Progenitor cell of endocrine pancreas (in vitro differentiated cells): ENCODE data around the gene GBP1. TPM values are rescaled to one million over a fixed set of nuclear protein-coding genes. Genes with fewer than 3 reads are reported as not detected.

Experiments used
- DNase-seq: peaks from one replicate; pipeline ENCODE4 v3.0.0; 2021; ENCODE audit warnings: low spot score; ENCODE audit not compliant: unreplicated experiment
- H3K27ac Mint-ChIP-seq: 2 replicates; pipeline ENCODE4 v1.8.0; 2021; ENCODE audit warnings: mild to moderate bottlenecking, moderate library complexity, mixed read lengths
- H3K27me3 Mint-ChIP-seq: 2 replicates; pipeline ENCODE4 v1.8.0; 2021; ENCODE audit warnings: mixed read lengths
- H3K36me3 Mint-ChIP-seq: 2 replicates; pipeline ENCODE4 v1.8.0; 2022; ENCODE audit warnings: mixed read lengths; ENCODE audit not compliant: insufficient read depth
- H3K4me1 Mint-ChIP-seq: 2 replicates; pipeline ENCODE4 v1.8.0; 2021; ENCODE audit warnings: low read depth, mixed read lengths
- H3K4me3 Mint-ChIP-seq: 2 replicates; pipeline ENCODE4 v1.8.0; 2021; ENCODE audit warnings: low read depth, mild to moderate bottlenecking, moderate library complexity, mixed read lengths
- H3K9me3 Mint-ChIP-seq: 2 replicates; pipeline ENCODE4 v1.8.0; 2021; ENCODE audit warnings: low read depth, mixed read lengths
- CTCF ChIP-seq: fragments of 200-600 bp; sonication (generic); IDR thresholded peaks from one replicate; pipeline ENCODE4 v1.5.0; 2021; ENCODE audit warnings: antibody characterized with exemption, mild to moderate bottlenecking; ENCODE audit not compliant: unreplicated experiment
- total RNA-seq: library from RNA; stranded (reverse); gene quantifications from 2 replicates; pipeline ENCODE4 v1.2.1, GENCODE V29; 2021

GBP1 gene
- total RNA-seq, 1 donor from 2014 or later, result not detected

GRCh38 chr1:89070509-89070908 lies 5.5 kb upstream of the GBP1 start:
- no peak for TF ChIP-seq CTCF
- Mint-ChIP-seq H3K36me3 (peaks cover 2% of the 10 kb centered on the region), H3K27ac (no peak overlapping the region), H3K4me1 (no peaks in the 10 kb centered on the region), H3K27me3 (no peaks in the 10 kb centered on the region), H3K4me3 (no peak overlapping the region), H3K9me3 (peaks cover 7% of the 10 kb centered on the region)
- DNase-seq, result no peak

GRCh38 chr1:89069951-89070350 lies 4.9 kb upstream of the GBP1 start:
- no peak overlapping the region for H3K4me3 Mint-ChIP-seq
- H3K27ac Mint-ChIP-seq, result no peak overlapping the region
- no peak for TF ChIP-seq CTCF
- DNase-seq, result no peak
- H3K9me3 Mint-ChIP-seq, result peaks cover 7% of the 10 kb centered on the region
- H3K4me1 Mint-ChIP-seq, result no peaks in the 10 kb centered on the region
- H3K36me3 Mint-ChIP-seq, result peaks cover 2% of the 10 kb centered on the region
- no peaks in the 10 kb centered on the region for H3K27me3 Mint-ChIP-seq

GRCh38 chr1:89068291-89068690 lies 3.3 kb upstream of the GBP1 start:
- Mint-ChIP-seq H3K4me1 (no peaks in the 10 kb centered on the region), H3K36me3 (no peaks in the 10 kb centered on the region), H3K27ac (no peak overlapping the region), H3K9me3 (no peaks in the 10 kb centered on the region), H3K27me3 (no peaks in the 10 kb centered on the region), H3K4me3 (no peak overlapping the region)
- no peak for DNase-seq
- no peak for TF ChIP-seq CTCF

- Mint-ChIP-seq H3K9me3 (no peaks in the 10 kb centered on the region), H3K4me1 (no peaks in the 10 kb centered on the region), H3K4me3 (no peak overlapping the region), H3K27ac (no peak overlapping the region), H3K36me3 (no peaks in the 10 kb centered on the region), H3K27me3 (no peaks in the 10 kb centered on the region)
- no peak for TF ChIP-seq CTCF
- no peak for DNase-seq
These were observed 376 bp downstream of the GBP1 start for GRCh38 chr1:89064632-89065031.

GRCh38 chr1:89063094-89063493 lies 1.9 kb downstream of the GBP1 start:
- Mint-ChIP-seq H3K27ac (no peak overlapping the region), H3K4me3 (no peak overlapping the region)
- DNase-seq, result no peak

More at GRCh38 chr1:89063094-89063493, 1.9 kb downstream of the GBP1 start:
- no peaks in the 10 kb centered on the region for H3K36me3 Mint-ChIP-seq
- no peaks in the 10 kb centered on the region for H3K27me3 Mint-ChIP-seq
- TF ChIP-seq CTCF, result no peak
- H3K4me1 Mint-ChIP-seq, result no peaks in the 10 kb centered on the region
- H3K9me3 Mint-ChIP-seq, result no peaks in the 10 kb centered on the region
